Activated naive CD8-positive, alpha-beta T cell treated with anti-CD3 and anti-CD28 coated beads for 36 hours (primary cell): ENCODE measurements around the gene AWAT1. TPM values are rescaled to one million over a fixed set of nuclear protein-coding genes. Genes with fewer than 3 reads are reported as not detected.
A peak's percentile ranks its signal among the peaks of the same experiment; 100 is the strongest.
"Not testable (repeated sequence)": the region's sequence is repeated elsewhere in the genome, so short reads cannot be mapped to it uniquely, and the experiment has no call there.

Experiments
- DNase-seq: peaks from one replicate; pipeline ENCODE4 v3.0.0; 2021
- H3K27ac Mint-ChIP-seq: one replicate; pipeline ENCODE4 v1.8.0; 2022; ENCODE audit warnings: mild to moderate bottlenecking, moderate library complexity, mixed read lengths
- H3K27me3 Mint-ChIP-seq: one replicate; pipeline ENCODE4 v1.8.0; 2022; ENCODE audit warnings: mild to moderate bottlenecking, mixed read lengths
- H3K36me3 Mint-ChIP-seq: one replicate; pipeline ENCODE4 v1.8.0; 2021; ENCODE audit warnings: mild to moderate bottlenecking, mixed read lengths
- H3K4me1 Mint-ChIP-seq: one replicate; pipeline ENCODE4 v1.8.0; 2021; ENCODE audit warnings: mixed read lengths
- H3K4me3 Mint-ChIP-seq: one replicate; pipeline ENCODE4 v1.8.0; 2022; ENCODE audit warnings: mild to moderate bottlenecking, moderate library complexity, mixed read lengths
- H3K9me3 Mint-ChIP-seq: one replicate; pipeline ENCODE4 v1.8.0; 2022; ENCODE audit warnings: mixed read lengths
- total RNA-seq, 2 experiments: library from RNA; stranded (reverse); gene quantifications; one replicate each; pipeline ENCODE4 v1.2.3, GENCODE V29; 2021

The AWAT1 gene
- total RNA-seq, 2 experiments from 2014 or later: not detected

GRCh38 chrX:70253377-70254062 lies 19.1 kb downstream of the AWAT1 start:
- Mint-ChIP-seq H3K9me3 (no peaks in the 10 kb centered on the region), H3K36me3 (peaks cover 9% of the 10 kb centered on the region), H3K27me3 (no peaks in the 10 kb centered on the region), H3K27ac (peak overlapping the region; percentile 95), H3K4me1 (peaks cover 15% of the 10 kb centered on the region), H3K4me3 (no peak overlapping the region)
- DNase-seq: no peak

- H3K9me3 Mint-ChIP-seq: no peaks in the 10 kb centered on the region
- H3K27me3 Mint-ChIP-seq: no peaks in the 10 kb centered on the region
- H3K4me1 Mint-ChIP-seq: peaks cover 15% of the 10 kb centered on the region
- H3K36me3 Mint-ChIP-seq: peaks cover 10% of the 10 kb centered on the region
- peak overlapping the region; percentile 95 for H3K27ac Mint-ChIP-seq
- DNase-seq: no peak
- no peak overlapping the region for H3K4me3 Mint-ChIP-seq
These were observed 19.6 kb downstream of the AWAT1 start for GRCh38 chrX:70254063-70254400.

- peaks cover 10% of the 10 kb centered on the region for H3K36me3 Mint-ChIP-seq
- no peak overlapping the region for H3K4me3 Mint-ChIP-seq
- H3K4me1 Mint-ChIP-seq: peaks cover 15% of the 10 kb centered on the region
- no peak for DNase-seq
- no peaks in the 10 kb centered on the region for H3K27me3 Mint-ChIP-seq
- H3K9me3 Mint-ChIP-seq: no peaks in the 10 kb centered on the region
- peak overlapping the region; percentile 95 for H3K27ac Mint-ChIP-seq
These were observed 20.5 kb downstream of the AWAT1 start for GRCh38 chrX:70254909-70255308.

- Mint-ChIP-seq H3K9me3 (no peaks in the 10 kb centered on the region), H3K27ac (no peak overlapping the region), H3K36me3 (peaks cover 10% of the 10 kb centered on the region), H3K27me3 (no peaks in the 10 kb centered on the region), H3K4me3 (no peak overlapping the region), H3K4me1 (peaks cover 15% of the 10 kb centered on the region)
- DNase-seq: no peak
These were observed 21.0 kb downstream of the AWAT1 start for GRCh38 chrX:70255452-70255851.

GRCh38 chrX:70257423-70258288 lies 23.2 kb downstream of the AWAT1 start:
- Mint-ChIP-seq H3K36me3 (peaks cover 10% of the 10 kb centered on the region), H3K9me3 (no peaks in the 10 kb centered on the region)

GRCh38 chrX:70260104-70260503 lies 25.6 kb downstream of the AWAT1 start, which contains the start of gene P2RY4:
Gene P2RY4, minus strand, starts transcription at chrX:70260204. Its CDS starts 580 bp downstream, at chrX:70259624.
- H3K27ac Mint-ChIP-seq: no peak within 1 kb of the TSS
- peaks cover 3% of the 10 kb centered on the region for H3K36me3 Mint-ChIP-seq
- no peaks in the 10 kb centered on the region for H3K9me3 Mint-ChIP-seq
- H3K4me3 Mint-ChIP-seq: no peak within 1 kb of the TSS
- no peaks in the 10 kb centered on the region for H3K4me1 Mint-ChIP-seq
- no peak for DNase-seq
- no peaks in the 10 kb centered on the region for H3K27me3 Mint-ChIP-seq

More at GRCh38 chrX:70257423-70258288, 23.2 kb downstream of the AWAT1 start:
- Mint-ChIP-seq H3K27me3 (no peaks in the 10 kb centered on the region), H3K4me1 (peaks cover 15% of the 10 kb centered on the region), H3K4me3 (peak overlapping the region; percentile 11), H3K27ac (no peak overlapping the region)
- no peak for DNase-seq

- Mint-ChIP-seq H3K9me3 (no peaks in the 10 kb centered on the region), H3K4me3 (no peak overlapping the region), H3K4me1 (no peaks in the 10 kb centered on the region), H3K27ac (no peak overlapping the region), H3K36me3 (peaks cover 3% of the 10 kb centered on the region), H3K27me3 (no peaks in the 10 kb centered on the region)
- peak; percentile 36 for DNase-seq
These were observed 28.6 kb downstream of the AWAT1 start for GRCh38 chrX:70262952-70263567.

- Mint-ChIP-seq H3K27ac (no peak overlapping the region), H3K4me1 (no peaks in the 10 kb centered on the region), H3K36me3 (peaks cover 1% of the 10 kb centered on the region), H3K9me3 (no peaks in the 10 kb centered on the region), H3K27me3 (no peaks in the 10 kb centered on the region), H3K4me3 (no peak overlapping the region)
- no peak for DNase-seq
These were observed 30.3 kb downstream of the AWAT1 start for GRCh38 chrX:70264784-70265183.

- H3K27me3 Mint-ChIP-seq: no peaks in the 10 kb centered on the region
- no peaks in the 10 kb centered on the region for H3K9me3 Mint-ChIP-seq
- no peak for DNase-seq
- no peaks in the 10 kb centered on the region for H3K4me1 Mint-ChIP-seq
- no peak within 1 kb of the TSS for H3K4me3 Mint-ChIP-seq
- no peak within 1 kb of the TSS for H3K27ac Mint-ChIP-seq
- H3K36me3 Mint-ChIP-seq: peaks cover 1% of the 10 kb centered on the region
These were observed 33.6 kb downstream of the AWAT1 start, which contains the start of gene ARR3 for GRCh38 chrX:70268034-70268433. Gene ARR3, plus strand, starts transcription at chrX:70268334. Its CDS starts 1,052 bp downstream, at chrX:70269386.

GRCh38 chrX:70274029-70274428 lies 39.6 kb downstream of the AWAT1 start:
- not testable (repeated sequence) for H3K36me3 Mint-ChIP-seq, H3K27me3 Mint-ChIP-seq, H3K27ac Mint-ChIP-seq, H3K4me3 Mint-ChIP-seq, H3K4me1 Mint-ChIP-seq, H3K9me3 Mint-ChIP-seq, DNase-seq

GRCh38 chrX:70279081-70279480 lies 44.6 kb downstream of the AWAT1 start:
- no peak overlapping the region for H3K4me3 Mint-ChIP-seq

GRCh38 chrX:70280573-70280972 lies 46.1 kb downstream of the AWAT1 start:
- no peaks in the 10 kb centered on the region for H3K4me1 Mint-ChIP-seq
- DNase-seq: no peak
- H3K27ac Mint-ChIP-seq: no peak overlapping the region
- H3K9me3 Mint-ChIP-seq: no peaks in the 10 kb centered on the region
- H3K4me3 Mint-ChIP-seq: no peak overlapping the region
- no peaks in the 10 kb centered on the region for H3K27me3 Mint-ChIP-seq
- H3K36me3 Mint-ChIP-seq: peaks cover 11% of the 10 kb centered on the region

More at GRCh38 chrX:70279081-70279480, 44.6 kb downstream of the AWAT1 start:
- H3K9me3 Mint-ChIP-seq: no peaks in the 10 kb centered on the region
- H3K36me3 Mint-ChIP-seq: peaks cover 11% of the 10 kb centered on the region
- no peaks in the 10 kb centered on the region for H3K27me3 Mint-ChIP-seq
- H3K27ac Mint-ChIP-seq: no peak overlapping the region
- no peak for DNase-seq
- no peaks in the 10 kb centered on the region for H3K4me1 Mint-ChIP-seq

- H3K36me3 Mint-ChIP-seq: peaks cover 18% of the 10 kb centered on the region
- H3K27me3 Mint-ChIP-seq: no peaks in the 10 kb centered on the region
- H3K4me1 Mint-ChIP-seq: no peaks in the 10 kb centered on the region
- DNase-seq: no peak
- H3K27ac Mint-ChIP-seq: no peak within 1 kb of the TSS
- no peaks in the 10 kb centered on the region for H3K9me3 Mint-ChIP-seq
- no peak within 1 kb of the TSS for H3K4me3 Mint-ChIP-seq
These were observed 47.5 kb downstream of the AWAT1 start, which contains the start of gene RAB41 for GRCh38 chrX:70281951-70282350. Gene RAB41, plus strand, starts transcription at chrX:70282172. Its CDS starts 46 bp downstream, at chrX:70282218.

GRCh38 chrX:70289168-70289792 lies 54.8 kb downstream of the AWAT1 start:
- Mint-ChIP-seq H3K9me3 (no peaks in the 10 kb centered on the region), H3K27ac (peak overlapping the region; percentile 86), H3K4me1 (peaks cover 9% of the 10 kb centered on the region), H3K4me3 (peak overlapping the region; percentile 90), H3K27me3 (no peaks in the 10 kb centered on the region), H3K36me3 (peaks cover 9% of the 10 kb centered on the region)
- no peak for DNase-seq
